Measurements from ENCODE around the gene EIF1B. TPM values are rescaled to one million over a fixed set of nuclear protein-coding genes. Genes with fewer than 3 reads are reported as not detected.

Gene EIF1B
- total and polyA plus RNA-seq, 10 of the 15 experiments (the other 5 are each of a cell fraction or from before 2014, with no cell fraction given) = 15.4 to 75.6 (median 43.2) TPM

- intact Hi-C loops (cut with micrococcal nuclease; ENCODE audit: unreplicated experiment) (loop anchor here (5.0 to 10.0 kb wide), 5 partner anchors 128 to 1558 kb away; partner anchors contain the start of gene ZNF621), in situ Hi-C loops (cut with MboI) (loop anchor here (5.0 to 25.0 kb wide), 3 partner anchors 258 to 1788 kb away; no protein-coding TSS in a partner anchor)
- RAD21 ChIA-PET (ENCODE audit: unreplicated experiment) = no interaction called here
- FAIRE-seq (no peak), DNase-seq (ENCODE audit: low read depth, low spot score) (no peak), ATAC-seq (peak; percentile 51)
- WGBS (ENCODE audit: insufficient coverage, insufficient replicate concordance, low lambda C conversion rate, missing lambda C conversion rate) = 4% methylated on average over 4 of the region's 4 CpGs
- Histone ChIP-seq H3K36me3 (ENCODE audit: control insufficient read depth in 2 of 2, insufficient read depth in 2 of 2, low read length in 1 of 2) (no peaks in the 10 kb centered on the region), H2AFZ (ENCODE audit: control insufficient read depth, low read depth, low read length) (no peak overlapping the region), H3K4me2 (ENCODE audit: control insufficient read depth, insufficient read depth) (no peak overlapping the region), H4K20me1 (ENCODE audit: control insufficient read depth, insufficient read depth) (no peaks in the 10 kb centered on the region), H3K27me3 (replicated peaks in 1 of 2; ENCODE audit: control insufficient read depth in 2 of 2, insufficient read depth in 2 of 2, low read length in 1 of 2) (no peaks in the 10 kb centered on the region), H3K9ac (ENCODE audit: control insufficient read depth, insufficient read depth, low read length) (no peak overlapping the region), H3K9me3 (replicated peaks; ENCODE audit: control insufficient read depth, insufficient read depth, low read length) (no peaks in the 10 kb centered on the region), H3K79me2 (ENCODE audit: control insufficient read depth, insufficient read depth, low read length) (no peaks in the 10 kb centered on the region), H3K27ac (ENCODE audit: control insufficient read depth, insufficient read depth) (no peak overlapping the region), H3K4me3 (no peak overlapping the region), H3K4me1 (ENCODE audit: control insufficient read depth, insufficient read depth, low read length) (peaks cover 4% of the 10 kb centered on the region; the same call in 1 of the 2 replicates)
- SMC1A ChIA-PET (ENCODE audit: uncharacterized antibody, unreplicated experiment) = no interaction called here
- CTCF ChIA-PET = interaction anchor here (1.0 to 1.3 kb wide), 2 partner anchors 11 to 133 kb away, joined by 3 to 4 read pairs; no protein-coding TSS in a partner anchor
- no TSS peak for BruUV-seq (replicated peaks)
- POLR2A ChIA-PET = no interaction called here
- TF ChIP-seq STAT3 (IDR thresholded peaks at IDR 0.05; ENCODE audit: low read depth, low read length) (no peak), HSF1 (IDR thresholded peaks at IDR 0.05; ENCODE audit: low read depth, low read length) (no peak), CHD1 (IDR thresholded peaks at IDR 0.05; ENCODE audit: low read depth, low read length) (no peak), FOXK2 (IDR thresholded peaks at IDR 0.05) (no peak), POLR2AphosphoS5 (IDR thresholded peaks at IDR 0.05; ENCODE audit: low read length) (no peak), ATF7 (IDR thresholded peaks at IDR 0.05; ENCODE audit: low read depth) (peak; percentile 29; the same call in 1 of the 2 replicates), MYC (IDR thresholded peaks at IDR 0.05; ENCODE audit: insufficient read depth, insufficient read length, insufficient replicate concordance, low read length, severe bottlenecking) (no peak), ZBTB4 (CRISPR knock-in tag; IDR thresholded peaks at IDR 0.05) (no peak), ZBTB33 (IDR thresholded peaks at IDR 0.05) (no peak), EP300 (IDR thresholded peaks at IDR 0.05; ENCODE audit: borderline replicate concordance in 1 of 2, control insufficient read depth in 1 of 2, low read depth in 2 of 2, low read length in 2 of 2) (peak in 1 of 2 experiments; percentile 17; a peak in 2 of 4 replicates), LARP7 (IDR thresholded peaks at IDR 0.05) (no peak), BCL11A (IDR thresholded peaks at IDR 0.05; ENCODE audit: low read depth, low read length) (no peak)
- TF ChIP-seq, protein P1, sequence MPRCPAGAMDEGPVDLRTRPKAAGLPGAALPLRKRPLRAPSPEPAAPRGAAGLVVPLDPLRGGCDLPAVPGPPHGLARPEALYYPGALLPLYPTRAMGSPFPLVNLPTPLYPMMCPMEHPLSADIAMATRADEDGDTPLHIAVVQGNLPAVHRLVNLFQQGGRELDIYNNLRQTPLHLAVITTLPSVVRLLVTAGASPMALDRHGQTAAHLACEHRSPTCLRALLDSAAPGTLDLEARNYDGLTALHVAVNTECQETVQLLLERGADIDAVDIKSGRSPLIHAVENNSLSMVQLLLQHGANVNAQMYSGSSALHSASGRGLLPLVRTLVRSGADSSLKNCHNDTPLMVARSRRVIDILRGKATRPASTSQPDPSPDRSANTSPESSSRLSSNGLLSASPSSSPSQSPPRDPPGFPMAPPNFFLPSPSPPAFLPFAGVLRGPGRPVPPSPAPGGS (IDR thresholded peaks at IDR 0.05; ENCODE audit: borderline replicate concordance, insufficient read depth, low read depth, low read length, poor library complexity, severe bottlenecking) = no peak
- TF ChIP-seq, protein P2, sequence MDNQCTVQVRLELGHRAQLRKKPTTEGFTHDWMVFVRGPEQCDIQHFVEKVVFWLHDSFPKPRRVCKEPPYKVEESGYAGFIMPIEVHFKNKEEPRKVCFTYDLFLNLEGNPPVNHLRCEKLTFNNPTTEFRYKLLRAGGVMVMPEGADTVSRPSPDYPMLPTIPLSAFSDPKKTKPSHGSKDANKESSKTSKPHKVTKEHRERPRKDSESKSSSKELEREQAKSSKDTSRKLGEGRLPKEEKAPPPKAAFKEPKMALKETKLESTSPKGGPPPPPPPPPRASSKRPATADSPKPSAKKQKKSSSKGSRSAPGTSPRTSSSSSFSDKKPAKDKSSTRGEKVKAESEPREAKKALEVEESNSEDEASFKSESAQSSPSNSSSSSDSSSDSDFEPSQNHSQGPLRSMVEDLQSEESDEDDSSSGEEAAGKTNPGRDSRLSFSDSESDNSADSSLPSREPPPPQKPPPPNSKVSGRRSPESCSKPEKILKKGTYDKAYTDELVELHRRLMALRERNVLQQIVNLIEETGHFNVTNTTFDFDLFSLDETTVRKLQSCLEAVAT (IDR thresholded peaks at IDR 0.05) = no peak
Observed at GRCh38 chr3:40324621-40325020, 15.1 kb downstream of the EIF1B start.

All from GM12878 (cell line).